ENCODE results near the gene DDB1.

GRCh38 chr11:61377461-61378160 is 44.7 kb upstream of the DDB1 start:
- TF ChIP-seq CTCF (conservative IDR thresholded peaks at IDR 0.05; ENCODE audit: low read depth, low read length) (no peak), EZH2 (IDR thresholded peaks at IDR 0.05; ENCODE audit: low read length, unreplicated experiment) (no peak)
